ENCODE data around the gene LEMD1.
"Not testable (repeated sequence)": the region's sequence is repeated elsewhere in the genome, so short reads cannot be mapped to it uniquely, and the experiment has no call there.

LEMD1 gene

GRCh38 chr1:205375835-205376545 lies 45.9 kb downstream of the LEMD1 start:
- peak; percentile 33 for DNase-seq

GRCh38 chr1:205374210-205375078 lies 47.4 kb downstream of the LEMD1 start:
- peak; percentile 77 for DNase-seq

- DNase-seq = no peak
These were observed 48.1 kb downstream of the LEMD1 start for GRCh38 chr1:205373798-205374175.

GRCh38 chr1:205373022-205373797 lies 48.6 kb downstream of the LEMD1 start:
- DNase-seq = no peak

- DNase-seq = peak; percentile 69
These were observed 49.8 kb downstream of the LEMD1 start for GRCh38 chr1:205371871-205372660.

- DNase-seq = no peak
These were observed 51.1 kb downstream of the LEMD1 start for GRCh38 chr1:205370780-205371179.

- DNase-seq = peak; percentile 19
These were observed 52.1 kb downstream of the LEMD1 start for GRCh38 chr1:205369701-205370123.

- no peak for DNase-seq
These were observed 53.4 kb downstream of the LEMD1 start for GRCh38 chr1:205368478-205368877.

GRCh38 chr1:205365945-205366463 lies 55.9 kb downstream of the LEMD1 start:
- DNase-seq = no peak

GRCh38 chr1:205365086-205365485 lies 56.8 kb downstream of the LEMD1 start:
- not testable (repeated sequence) for DNase-seq

- no peak for DNase-seq
These were observed 61.0 kb downstream of the LEMD1 start for GRCh38 chr1:205360891-205361290.

GRCh38 chr1:205359771-205360565 lies 61.9 kb downstream of the LEMD1 start:
- DNase-seq = no peak

- DNase-seq = no peak
These were observed 63.3 kb downstream of the LEMD1 start for GRCh38 chr1:205358579-205358978.

- DNase-seq = no peak
These were observed 64.3 kb downstream of the LEMD1 start for GRCh38 chr1:205357567-205357966.

GRCh38 chr1:205356440-205357139 lies 65.3 kb downstream of the LEMD1 start, which contains the start of gene KLHDC8A:
KLHDC8A (minus strand) TSS chr1:205356922; CDS start chr1:205343604, 13,318 bp downstream.
- DNase-seq = no peak

- DNase-seq = no peak
These were observed 66.8 kb downstream of the LEMD1 start for GRCh38 chr1:205355075-205355453.

- DNase-seq = peak; percentile 32
These were observed 67.4 kb downstream of the LEMD1 start for GRCh38 chr1:205354259-205355074.

GRCh38 chr1:205353612-205354011 lies 68.2 kb downstream of the LEMD1 start:
- no peak for DNase-seq

- no peak for DNase-seq
These were observed 68.7 kb downstream of the LEMD1 start for GRCh38 chr1:205353191-205353590.
